ENCODE results near the gene LCP2.

Gene LCP2

GRCh38 chr5:170314541-170315095 is 17.0 kb upstream of the LCP2 start:
- no peak for DNase-seq

DNA sequence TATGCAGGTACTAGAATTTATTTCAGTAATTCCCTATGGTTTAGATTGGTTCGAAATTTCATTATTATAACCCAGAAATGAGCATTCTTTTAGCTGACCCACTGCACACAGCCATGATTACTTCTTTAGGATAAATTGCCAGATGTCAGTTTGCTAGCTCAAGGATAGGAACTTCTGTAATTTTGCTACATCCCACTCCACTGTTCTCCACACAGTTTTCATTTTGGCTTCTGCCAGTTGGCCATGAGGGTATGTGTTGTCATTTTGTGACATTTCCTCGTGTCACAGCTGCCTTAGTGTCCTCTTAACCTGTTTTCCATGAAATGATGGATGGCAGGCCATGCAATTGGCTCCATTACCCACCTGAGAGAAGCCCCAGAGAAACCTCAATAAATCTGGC is 16.2 kb upstream of the LCP2 start:
- DNase-seq = no peak

- DNase-seq = peak; percentile 60 to 75
These were observed 15.8 kb upstream of the LCP2 start for GRCh38 chr5:170313344-170313743.

DNA sequence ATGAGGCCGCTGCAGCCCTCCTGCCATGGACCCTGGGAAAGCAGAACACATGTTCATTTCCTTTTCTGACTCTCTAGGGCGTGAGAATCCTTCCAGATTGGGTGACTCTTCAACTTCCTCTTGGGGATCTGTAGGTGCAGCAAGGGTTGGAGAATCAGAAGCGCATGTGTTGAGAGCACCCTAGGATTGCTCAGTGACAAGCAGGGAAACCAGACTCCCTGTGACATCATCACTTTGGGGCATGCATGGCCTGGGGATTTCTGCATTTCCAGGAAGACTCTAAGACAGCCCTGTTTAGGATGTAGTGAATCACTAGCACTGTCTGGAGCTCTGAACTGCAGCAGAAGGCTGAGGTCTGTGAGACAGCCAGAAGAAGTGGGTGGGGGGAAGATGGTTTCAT is 15.1 kb upstream of the LCP2 start:
- peak; percentile 67 to 85 for DNase-seq

DNA sequence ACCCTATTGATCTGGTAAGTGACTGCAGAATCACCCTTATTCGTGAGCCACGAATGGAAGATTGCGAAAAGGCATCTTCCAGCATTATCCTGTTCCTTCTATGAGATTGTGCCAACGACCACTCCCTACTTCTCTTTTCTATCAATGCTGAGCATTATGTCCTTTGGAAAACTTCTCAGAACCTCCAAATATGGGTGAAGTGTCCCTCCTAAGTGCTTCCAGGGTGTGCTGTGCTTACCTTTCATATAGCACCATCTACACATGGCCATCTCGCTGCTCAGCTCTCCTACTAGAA is 14.7 kb upstream of the LCP2 start:
- DNase-seq = no peak

GRCh38 chr5:170311511-170312300 is 14.1 kb upstream of the LCP2 start:
- DNase-seq = no peak

GRCh38 chr5:170310256-170310926 is 12.8 kb upstream of the LCP2 start:
- DNase-seq = no peak

GRCh38 chr5:170308686-170309085 is 11.1 kb upstream of the LCP2 start:
- no peak for DNase-seq

DNA sequence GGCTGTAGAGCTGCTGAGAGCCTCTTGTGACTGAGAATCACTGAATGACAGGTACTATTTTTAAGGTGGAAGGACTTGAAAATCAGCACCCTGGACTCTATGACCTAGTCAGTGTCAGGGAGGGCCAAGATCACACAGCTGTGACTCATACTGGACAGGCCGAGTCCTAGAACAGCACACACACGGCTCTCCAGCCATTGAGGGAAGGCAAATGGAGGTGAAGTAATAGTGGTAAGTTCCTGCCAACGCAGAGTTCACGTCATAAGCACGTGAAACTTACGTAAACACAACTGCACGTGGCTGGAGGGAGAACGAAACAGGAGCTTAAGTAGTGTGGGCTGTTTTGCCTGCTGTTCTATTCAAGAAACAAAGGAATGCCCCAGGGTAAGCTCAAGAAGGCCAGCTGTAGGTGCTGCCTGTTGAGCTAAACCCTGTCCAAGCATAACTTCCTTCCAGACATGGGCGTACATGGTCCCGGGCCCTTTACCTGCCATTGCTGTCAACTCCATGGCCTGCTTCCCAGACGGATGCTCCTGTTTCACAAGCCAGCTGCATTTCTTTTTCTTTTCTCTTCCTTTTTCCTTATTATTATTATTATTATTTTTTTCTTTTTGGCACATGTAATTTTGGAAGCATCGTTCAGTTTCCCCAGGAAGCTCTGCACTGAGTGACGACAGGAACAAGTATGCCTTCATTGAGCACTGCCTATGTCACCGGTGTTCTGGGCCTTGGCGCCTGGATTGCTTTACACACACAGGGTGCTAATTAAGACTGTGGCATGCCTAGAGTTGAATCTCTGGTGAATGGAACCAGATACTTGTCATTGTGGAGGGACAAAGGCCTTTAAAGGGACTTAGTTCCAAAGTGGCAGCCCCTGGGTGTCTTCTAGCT is 10.2 kb upstream of the LCP2 start:
- DNase-seq = peak in 1 of 2 donors; percentile 87

- no peak for DNase-seq
These were observed 8.8 kb upstream of the LCP2 start for GRCh38 chr5:170306381-170306831.

DNA sequence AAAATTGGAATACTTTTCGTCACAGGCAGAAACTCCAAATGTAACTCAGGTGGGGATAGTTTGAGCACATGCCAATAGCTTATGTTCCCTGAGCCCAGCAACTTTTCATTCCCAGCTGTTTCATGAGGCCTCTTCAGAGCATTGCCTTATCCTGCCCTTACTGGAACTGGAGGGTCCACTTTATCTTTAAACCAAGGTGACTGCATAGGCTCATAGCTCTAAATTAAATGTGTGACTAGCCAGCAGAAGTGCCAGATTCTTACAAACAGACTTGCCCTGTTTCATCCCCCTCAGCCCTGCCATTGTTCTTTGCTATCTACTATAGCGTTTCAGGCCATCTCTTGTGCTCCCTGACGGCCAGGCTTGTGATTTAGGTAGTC is 8.1 kb upstream of the LCP2 start:
- DNase-seq = no peak

DNA sequence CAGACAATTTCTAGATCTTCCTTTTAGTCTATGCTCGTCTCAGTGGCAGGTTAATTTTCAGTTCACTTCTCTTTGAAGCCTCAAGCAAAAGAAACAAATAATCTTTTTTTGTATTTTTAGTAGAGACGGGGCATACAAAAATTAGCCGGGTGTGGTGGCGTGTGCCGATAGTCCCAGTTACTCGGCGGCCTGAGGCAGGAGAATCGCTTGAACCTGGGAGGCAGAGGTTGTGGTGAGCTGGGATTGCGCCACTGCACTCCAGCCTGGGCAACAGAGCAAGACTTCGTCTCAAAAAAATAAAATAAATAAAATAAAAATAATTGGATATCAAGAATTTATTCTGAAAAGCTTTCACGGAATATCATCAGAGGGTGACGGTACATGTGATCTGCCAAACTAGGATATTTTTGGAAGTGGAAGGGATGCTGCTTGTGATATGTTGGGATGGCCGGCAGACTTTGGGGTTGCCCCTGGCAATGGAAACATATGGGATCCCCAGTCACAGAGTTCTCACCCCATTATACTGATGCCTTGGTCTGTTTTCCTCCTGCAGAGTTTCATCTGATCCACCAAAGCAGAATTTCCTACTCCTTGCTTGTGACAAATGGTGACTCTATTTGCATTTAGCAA is 7.6 kb upstream of the LCP2 start:
- no peak for DNase-seq

- DNase-seq = no peak
These were observed 6.0 kb upstream of the LCP2 start for GRCh38 chr5:170303549-170303948.

- peak; percentile 83 to 91 for DNase-seq
These were observed 5.3 kb upstream of the LCP2 start for GRCh38 chr5:170302653-170303501.

DNA sequence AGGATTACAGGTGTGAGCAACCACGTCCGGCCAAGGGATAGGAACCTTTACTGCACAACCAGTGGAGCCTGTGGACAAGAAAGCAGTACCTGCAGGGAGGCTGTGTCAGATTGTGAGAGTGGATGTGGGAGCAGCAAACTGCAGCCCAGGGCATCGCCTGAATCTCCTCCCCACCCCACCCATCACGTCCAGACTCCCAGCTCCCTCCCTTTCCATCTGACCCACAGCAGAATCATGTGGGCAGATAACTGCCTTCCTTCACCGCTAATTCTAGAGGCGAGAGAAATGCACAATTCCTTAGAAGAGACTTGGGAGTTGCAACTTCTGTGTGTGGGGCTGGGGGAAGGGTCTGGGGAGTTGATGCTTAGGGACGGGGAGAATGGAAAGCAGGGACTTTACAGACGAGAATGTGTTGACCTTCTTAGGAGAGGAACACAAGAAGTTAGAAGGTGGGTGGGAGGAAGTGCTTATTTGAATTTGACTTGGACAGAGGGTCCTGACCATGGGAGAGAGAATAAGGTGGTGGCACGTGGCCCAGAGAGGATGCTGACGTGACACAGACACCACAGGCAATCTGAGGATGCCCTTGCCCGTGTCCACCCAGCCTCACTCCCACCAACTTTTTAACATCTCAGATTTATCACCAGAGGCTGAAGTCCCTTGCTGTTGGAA is 4.5 kb upstream of the LCP2 start:
- DNase-seq = no peak

DNA sequence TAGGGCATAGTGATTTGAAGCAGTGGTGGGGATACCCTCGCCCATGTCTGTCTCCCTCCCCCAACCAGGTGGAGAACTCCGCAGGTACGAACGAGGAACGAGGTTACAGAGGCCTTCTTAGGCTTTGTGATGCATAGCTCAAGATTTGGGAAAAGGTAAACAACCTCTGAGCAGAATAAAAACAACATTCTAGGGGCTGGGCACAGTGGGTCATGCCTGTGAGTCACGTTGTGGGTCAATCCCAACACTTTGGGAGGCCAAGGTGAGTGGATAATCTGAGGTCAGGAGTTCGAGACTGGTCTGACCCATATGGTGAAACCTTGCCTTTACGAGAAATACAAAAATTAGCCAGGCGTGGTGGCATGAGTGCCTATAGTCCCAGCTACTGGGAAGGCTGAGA is 3.6 kb upstream of the LCP2 start:
- no peak for DNase-seq

GRCh38 chr5:170300361-170301013 is 2.9 kb upstream of the LCP2 start:
- DNase-seq = no peak

GRCh38 chr5:170296935-170297588 is 515 bp downstream of the LCP2 start:
- no peak for DNase-seq

DNA sequence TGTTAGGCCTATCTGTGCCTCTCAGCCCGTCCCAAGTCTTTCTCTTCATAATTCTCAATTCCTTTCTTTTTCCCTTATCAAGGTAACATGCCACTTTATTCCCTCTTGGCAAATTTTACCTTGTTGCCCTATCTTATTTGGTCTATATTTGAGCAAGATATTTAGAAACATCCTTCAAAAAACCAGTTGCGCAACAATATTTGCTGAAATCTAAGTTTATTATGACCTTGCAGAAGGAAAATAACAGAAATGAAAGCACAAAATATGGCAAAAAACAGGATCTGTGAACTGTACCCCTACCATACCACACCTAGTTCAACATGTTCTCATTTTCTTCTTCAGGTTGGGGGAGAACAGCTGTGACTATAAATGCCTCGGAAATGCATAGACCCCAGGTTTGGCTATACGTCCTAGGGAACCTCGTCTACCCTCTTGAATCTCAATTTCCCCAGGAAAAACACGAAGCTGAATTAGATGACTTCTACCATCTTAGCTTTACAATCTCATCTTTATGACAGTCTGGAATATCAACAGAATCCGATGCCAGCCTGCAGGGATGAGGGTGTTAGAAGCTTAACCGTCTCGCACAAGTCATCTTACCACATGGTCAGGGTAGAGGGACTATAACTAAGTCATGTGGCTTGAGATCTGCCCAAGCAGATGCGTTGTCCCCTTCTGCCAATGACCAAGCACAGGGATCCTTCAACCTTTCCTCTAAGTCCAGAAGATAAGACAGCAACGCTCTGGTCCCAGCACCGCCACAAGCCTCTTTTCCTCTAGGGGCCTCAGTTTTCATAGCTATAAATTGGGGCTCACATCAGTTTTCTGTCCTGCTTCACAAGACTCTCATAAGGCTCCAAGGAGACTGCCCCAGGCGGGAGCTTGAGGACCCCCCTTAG is 1.3 kb downstream of the LCP2 start:
- peak in 1 of 2 donors; percentile 39 for DNase-seq
